ENCODE measurements around the gene GRM1. TPM values are rescaled to one million over a fixed set of nuclear protein-coding genes. Genes with fewer than 3 reads are reported as not detected.

The GRM1 gene
- total and polyA plus RNA-seq, 2 of the 4 experiments (the other 2 are of a cell fraction) = not detected

DNA sequence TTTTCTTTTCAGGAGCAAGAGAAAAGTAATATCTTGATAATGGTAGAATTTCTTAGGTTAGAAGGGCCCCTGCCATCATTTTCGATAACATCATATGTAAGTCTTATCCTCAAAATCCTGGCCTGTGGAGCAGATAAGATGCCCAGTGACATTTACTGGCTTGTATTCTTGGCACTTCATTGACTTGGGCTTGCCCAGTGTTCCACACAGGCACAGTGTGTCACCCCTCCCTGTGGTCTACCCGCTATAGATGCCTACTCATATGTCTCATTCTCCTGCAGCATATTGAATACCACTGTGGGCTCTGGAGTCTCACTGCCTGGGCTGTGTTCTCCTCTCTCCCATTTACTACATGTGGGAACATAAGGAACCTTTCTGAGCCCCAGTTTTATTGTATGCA lies 105.0 kb downstream of the GRM1 start:
- in situ Hi-C loops (cut with MboI; ENCODE audit: low sequenced_read_pairs) = no loop called here
- no peak overlapping the region for H2BK5ac ChIP-seq (ENCODE audit: low read depth, low read length, poor library complexity, severe bottlenecking)
- 0 out of 2 replicates have a peak, but pooled peaks cover 2% of the 10 kb centered on the region for H3K9me3 ChIP-seq (ENCODE audit: control insufficient read depth, insufficient read depth, low read length)
- H3K27me3 ChIP-seq (ENCODE audit: control insufficient read depth, insufficient read depth, low read length) = no peaks in the 10 kb centered on the region
- no peak overlapping the region for H3K4me3 ChIP-seq (ENCODE audit: insufficient read depth, low read depth, low read length)
- H4K91ac ChIP-seq (ENCODE audit: insufficient read depth, low read depth, low read length) = no peak overlapping the region
- no peaks in the 10 kb centered on the region for H3K4me1 ChIP-seq (ENCODE audit: control insufficient read depth, insufficient read depth, low read length)
- H2AFZ ChIP-seq (replicated peaks; ENCODE audit: low read length, poor library complexity) = no peak overlapping the region
- no peak overlapping the region for H3K9ac ChIP-seq (ENCODE audit: low read depth, low read length)
- DNase-seq = no peak
- ATAC-seq (ENCODE audit: low read depth) = no peak
- no peaks in the 10 kb centered on the region for H3K9me1 ChIP-seq (ENCODE audit: insufficient read depth, low read length)
- TF ChIP-seq BHLHE40 (IDR thresholded peaks at IDR 0.05; ENCODE audit: low read depth, low read length) (no peak), MXI1 (IDR thresholded peaks at IDR 0.05; ENCODE audit: borderline replicate concordance, low read depth, low read length) (no peak), FOS (IDR thresholded peaks at IDR 0.05; ENCODE audit: low read depth, low read length) (no peak), CEBPB (IDR thresholded peaks at IDR 0.05; ENCODE audit: low read depth, low read length) (no peak), RCOR1 (IDR thresholded peaks at IDR 0.05; ENCODE audit: insufficient replicate concordance, low read length) (no peak), NFE2L2 (IDR thresholded peaks at IDR 0.05; ENCODE audit: low read depth, low read length) (no peak), CHD1 (IDR thresholded peaks at IDR 0.05; ENCODE audit: low read depth, low read length) (no peak), MAZ (IDR thresholded peaks at IDR 0.05; ENCODE audit: borderline replicate concordance, low read depth, low read length) (no peak), SMC3 (IDR thresholded peaks at IDR 0.05; ENCODE audit: low read depth, low read length) (no peak), MAFK (IDR thresholded peaks at IDR 0.05; ENCODE audit: low read depth, low read length) (no peak)
- TF ChIP-seq, protein P1, sequence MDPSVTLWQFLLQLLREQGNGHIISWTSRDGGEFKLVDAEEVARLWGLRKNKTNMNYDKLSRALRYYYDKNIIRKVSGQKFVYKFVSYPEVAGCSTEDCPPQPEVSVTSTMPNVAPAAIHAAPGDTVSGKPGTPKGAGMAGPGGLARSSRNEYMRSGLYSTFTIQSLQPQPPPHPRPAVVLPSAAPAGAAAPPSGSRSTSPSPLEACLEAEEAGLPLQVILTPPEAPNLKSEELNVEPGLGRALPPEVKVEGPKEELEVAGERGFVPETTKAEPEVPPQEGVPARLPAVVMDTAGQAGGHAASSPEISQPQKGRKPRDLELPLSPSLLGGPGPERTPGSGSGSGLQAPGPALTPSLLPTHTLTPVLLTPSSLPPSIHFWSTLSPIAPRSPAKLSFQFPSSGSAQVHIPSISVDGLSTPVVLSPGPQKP (IDR thresholded peaks at IDR 0.05; ENCODE audit: borderline replicate concordance, low read depth, low read length) = no peak
- TF ChIP-seq, protein P2, sequence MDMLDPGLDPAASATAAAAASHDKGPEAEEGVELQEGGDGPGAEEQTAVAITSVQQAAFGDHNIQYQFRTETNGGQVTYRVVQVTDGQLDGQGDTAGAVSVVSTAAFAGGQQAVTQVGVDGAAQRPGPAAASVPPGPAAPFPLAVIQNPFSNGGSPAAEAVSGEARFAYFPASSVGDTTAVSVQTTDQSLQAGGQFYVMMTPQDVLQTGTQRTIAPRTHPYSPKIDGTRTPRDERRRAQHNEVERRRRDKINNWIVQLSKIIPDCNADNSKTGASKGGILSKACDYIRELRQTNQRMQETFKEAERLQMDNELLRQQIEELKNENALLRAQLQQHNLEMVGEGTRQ (IDR thresholded peaks at IDR 0.05; ENCODE audit: low read depth, low read length) = no peak
- H4K5ac ChIP-seq (ENCODE audit: low read depth, low read length) = no peak overlapping the region
- H3K36me3 ChIP-seq (ENCODE audit: control insufficient read depth, insufficient read depth, low read length) = no peaks in the 10 kb centered on the region
- no peak overlapping the region for H2BK120ac ChIP-seq (ENCODE audit: low read depth, low read length)
- no TSS peak for BruUV-seq (replicated peaks)
- H4K8ac ChIP-seq (ENCODE audit: low read depth in 2 of 2, low read length in 2 of 2) = no peak overlapping the region
- H2BK20ac ChIP-seq (ENCODE audit: low read depth, low read length) = no peak overlapping the region
- H3K4ac ChIP-seq (ENCODE audit: low read depth, low read length) = no peak overlapping the region
- H3K79me1 ChIP-seq (ENCODE audit: low read depth in 1 of 2, low read length in 2 of 2) = no peaks in the 10 kb centered on the region
- H3K23ac ChIP-seq (ENCODE audit: low read depth, low read length) = no peak overlapping the region
- intact Hi-C loops (cut with micrococcal nuclease) = no loop called here
- H3K56ac ChIP-seq (ENCODE audit: extremely low read depth, insufficient read depth, low read length) = no peak overlapping the region
- H3K27ac ChIP-seq (ENCODE audit: insufficient read depth, low read length) = no peak overlapping the region
- no CpG with 5 or more reads among the region's 2 CpGs for WGBS, 2 experiments (ENCODE audit: extremely low coverage in 2 of 2, insufficient read length in 1 of 2)
- no peak overlapping the region for H3K4me2 ChIP-seq (ENCODE audit: low read depth, low read length)
- H3K18ac ChIP-seq (ENCODE audit: low read depth, low read length) = no peak overlapping the region
- POLR2A ChIA-PET (ENCODE audit: unreplicated experiment) = no interaction called here
- CTCF ChIA-PET = no interaction called here
- no peak overlapping the region for H2AK9ac ChIP-seq (replicated peaks; ENCODE audit: low read depth, low read length, poor library complexity)
- dilution Hi-C loops (cut with HindIII; ENCODE audit: low sequenced_read_pairs, unreplicated experiment) = no loop called here
- H3K14ac ChIP-seq (replicated peaks; ENCODE audit: low read depth, low read length) = no peak overlapping the region
- H2AK5ac ChIP-seq (ENCODE audit: low read depth, low read length) = no peak overlapping the region
- no peaks in the 10 kb centered on the region for H4K20me1 ChIP-seq (ENCODE audit: insufficient read depth, low read length)
- H2BK15ac ChIP-seq (ENCODE audit: low read depth, low read length) = no peak overlapping the region

All from IMR-90 (cell line).